Mesendoderm (in vitro differentiated cells): ENCODE data around the gene SLITRK5. TPM values are rescaled to one million over a fixed set of nuclear protein-coding genes. Genes with fewer than 3 reads are reported as not detected.

ENCODE experiments used
- DNase-seq: peaks from one replicate; pipeline ENCODE4 v3.0.0; 2013
- H2AK5ac ChIP-seq: 2 replicates; pipeline ENCODE4 v1.6.1; 2013; ENCODE audit warnings: low read length, inconsistent platforms
- H2BK120ac ChIP-seq: 2 replicates; pipeline ENCODE4 v1.6.1; 2013; ENCODE audit warnings: low read depth, mild to moderate bottlenecking, low read length, moderate library complexity, mixed read lengths
- H2BK15ac ChIP-seq: replicated peaks from 2 replicates; pipeline ENCODE4 v1.6.1; 2013; ENCODE audit warnings: low read depth, mild to moderate bottlenecking, moderate library complexity
- H2BK5ac ChIP-seq: 2 replicates; pipeline ENCODE4 v1.6.1; 2013; ENCODE audit warnings: low read length, inconsistent platforms
- H3K18ac ChIP-seq: 2 replicates; pipeline ENCODE4 v1.6.1; 2013; ENCODE audit warnings: mild to moderate bottlenecking, low read length, mixed read lengths
- H3K23ac ChIP-seq: one replicate; pipeline ENCODE4 v1.6.1; 2013; ENCODE audit warnings: low read length
- H3K27ac ChIP-seq: 2 replicates; pipeline ENCODE4 v1.5.1; 2013; ENCODE audit warnings: low read depth, mild to moderate bottlenecking, inconsistent platforms, low read length, moderate library complexity
- H3K27me3 ChIP-seq: 2 replicates; pipeline ENCODE4 v1.6.1; 2013; ENCODE audit warnings: low read length, control low read depth, mild to moderate bottlenecking, inconsistent platforms; ENCODE audit not compliant: insufficient read depth, poor library complexity
- H3K36me3 ChIP-seq: 2 replicates; pipeline ENCODE4 v1.6.1; 2013; ENCODE audit warnings: low read length, inconsistent platforms; ENCODE audit not compliant: control insufficient read depth, insufficient read depth
- H3K4ac ChIP-seq: one replicate; pipeline ENCODE4 v1.6.1; 2013; ENCODE audit warnings: low read depth, mild to moderate bottlenecking, low read length, moderate library complexity
- H3K4me1 ChIP-seq: 2 replicates; pipeline ENCODE4 v1.6.1; 2013; ENCODE audit warnings: low read depth, low read length, inconsistent platforms; ENCODE audit not compliant: control insufficient read depth
- H3K4me2 ChIP-seq: 2 replicates; pipeline ENCODE4 v1.6.1; 2013; ENCODE audit warnings: low read length
- H3K4me3 ChIP-seq: 2 replicates; pipeline ENCODE4 v1.5.1; 2013; ENCODE audit warnings: mild to moderate bottlenecking, low read length
- H3K56ac ChIP-seq: one replicate; pipeline ENCODE4 v1.6.1; 2013; ENCODE audit warnings: low read length
- H3K79me1 ChIP-seq: 2 replicates; pipeline ENCODE4 v1.6.1; 2013; ENCODE audit warnings: low read length, inconsistent platforms
- H3K79me2 ChIP-seq: 2 replicates; pipeline ENCODE4 v1.6.1; 2013; ENCODE audit warnings: mild to moderate bottlenecking, low read length; ENCODE audit not compliant: control insufficient read depth, insufficient read depth
- H3K9ac ChIP-seq: 2 replicates; pipeline ENCODE4 v1.6.1; 2013; ENCODE audit warnings: low read length, inconsistent platforms
- H4K5ac ChIP-seq: one replicate; pipeline ENCODE4 v1.6.1; 2013; ENCODE audit warnings: low read length
- H4K8ac ChIP-seq: one replicate; pipeline ENCODE4 v1.6.1; 2013; ENCODE audit warnings: low read depth, mild to moderate bottlenecking, control low read depth, low read length, moderate library complexity
- WGBS: extraction: QIAGEN DNeasy Blood & Tissue Kit; methylation state at CpG from one replicate; pipeline ENCODE4 v1.1.7; 2013; ENCODE audit warnings: low lambda C conversion rate, missing lambda C conversion rate; ENCODE audit not compliant: insufficient coverage; ENCODE audit errors: extremely low coverage; 5-methylcytosine and 5-hydroxymethylcytosine counted together
- polyA plus RNA-seq, 2 experiments: library from polyadenylated mRNA; stranded (reverse); fragments of 200-250 nt; gene quantifications; one replicate each; pipeline ENCODE4 v1.2.3, GENCODE V29; 2013

Gene SLITRK5, protein sequence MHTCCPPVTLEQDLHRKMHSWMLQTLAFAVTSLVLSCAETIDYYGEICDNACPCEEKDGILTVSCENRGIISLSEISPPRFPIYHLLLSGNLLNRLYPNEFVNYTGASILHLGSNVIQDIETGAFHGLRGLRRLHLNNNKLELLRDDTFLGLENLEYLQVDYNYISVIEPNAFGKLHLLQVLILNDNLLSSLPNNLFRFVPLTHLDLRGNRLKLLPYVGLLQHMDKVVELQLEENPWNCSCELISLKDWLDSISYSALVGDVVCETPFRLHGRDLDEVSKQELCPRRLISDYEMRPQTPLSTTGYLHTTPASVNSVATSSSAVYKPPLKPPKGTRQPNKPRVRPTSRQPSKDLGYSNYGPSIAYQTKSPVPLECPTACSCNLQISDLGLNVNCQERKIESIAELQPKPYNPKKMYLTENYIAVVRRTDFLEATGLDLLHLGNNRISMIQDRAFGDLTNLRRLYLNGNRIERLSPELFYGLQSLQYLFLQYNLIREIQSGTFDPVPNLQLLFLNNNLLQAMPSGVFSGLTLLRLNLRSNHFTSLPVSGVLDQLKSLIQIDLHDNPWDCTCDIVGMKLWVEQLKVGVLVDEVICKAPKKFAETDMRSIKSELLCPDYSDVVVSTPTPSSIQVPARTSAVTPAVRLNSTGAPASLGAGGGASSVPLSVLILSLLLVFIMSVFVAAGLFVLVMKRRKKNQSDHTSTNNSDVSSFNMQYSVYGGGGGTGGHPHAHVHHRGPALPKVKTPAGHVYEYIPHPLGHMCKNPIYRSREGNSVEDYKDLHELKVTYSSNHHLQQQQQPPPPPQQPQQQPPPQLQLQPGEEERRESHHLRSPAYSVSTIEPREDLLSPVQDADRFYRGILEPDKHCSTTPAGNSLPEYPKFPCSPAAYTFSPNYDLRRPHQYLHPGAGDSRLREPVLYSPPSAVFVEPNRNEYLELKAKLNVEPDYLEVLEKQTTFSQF
- 0.62 TPM for polyA plus RNA-seq (2013, experiment 1 of 2)
- 0.63 TPM for polyA plus RNA-seq (2013, experiment 2 of 2)

DNA sequence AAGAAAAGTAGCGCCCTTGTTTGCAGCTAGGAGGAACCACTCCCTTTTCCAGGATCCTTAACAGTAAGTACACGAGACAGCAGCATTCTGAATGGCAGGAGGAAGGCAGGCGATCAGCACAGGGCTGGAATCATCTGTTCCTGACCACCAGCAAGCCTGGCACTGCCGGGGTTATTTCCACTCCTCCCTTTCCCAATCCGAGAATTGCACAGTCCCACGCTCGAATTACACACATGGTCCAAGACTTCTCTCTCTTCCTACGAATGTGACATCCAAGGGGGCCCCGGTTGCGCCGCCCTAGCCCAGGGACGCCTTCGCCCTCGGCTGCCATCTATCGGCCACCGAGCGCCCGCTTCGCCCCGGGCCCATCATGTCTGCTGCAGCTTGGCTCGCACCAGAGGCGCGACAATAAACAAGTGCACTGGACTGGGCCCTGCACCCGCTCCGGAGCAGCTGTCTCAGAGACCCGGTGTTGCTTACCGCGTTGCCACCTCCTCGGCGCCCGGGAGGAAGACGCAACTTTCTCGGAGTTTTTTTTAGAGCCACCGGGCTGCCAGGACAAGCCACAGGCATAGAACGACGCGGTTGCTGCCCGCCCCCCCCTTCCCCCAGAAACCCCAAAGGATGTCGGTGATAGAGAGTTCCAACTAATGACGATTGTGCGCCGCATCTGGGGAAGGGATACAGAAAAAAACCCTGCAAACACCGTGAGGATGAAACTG, at the start of gene SLITRK5:
Gene SLITRK5, plus strand, starts transcription at position 341 of the 722 bp plus-strand sequence. CDS start 4,018 bp downstream, outside the sequence.
- no peak within 1 kb of the TSS for H4K8ac ChIP-seq
- H3K56ac ChIP-seq: peak within 1 kb of the TSS; percentile 90
- H3K4me3 ChIP-seq: peak within 1 kb of the TSS; percentile 61
- peak; percentile 86 for DNase-seq
- H3K4me2 ChIP-seq: peak within 1 kb of the TSS; percentile 99
- peak within 1 kb of the TSS; percentile 15 for H3K23ac ChIP-seq
- no peak within 1 kb of the TSS for H2BK120ac ChIP-seq
- no peak within 1 kb of the TSS for H4K5ac ChIP-seq
- no CpG with 5 or more reads among the region's 43 CpGs for WGBS
- H3K4ac ChIP-seq: no peak within 1 kb of the TSS
- no peaks in the 10 kb centered on the region for H3K79me1 ChIP-seq
- H2AK5ac ChIP-seq: no peak within 1 kb of the TSS
- H3K79me2 ChIP-seq: no peaks in the 10 kb centered on the region
- H3K18ac ChIP-seq: peak within 1 kb of the TSS; percentile 63
- no peaks in the 10 kb centered on the region for H3K36me3 ChIP-seq
- H3K27ac ChIP-seq: no peak within 1 kb of the TSS
- peaks cover 3% of the 10 kb centered on the region for H3K4me1 ChIP-seq
- H3K27me3 ChIP-seq: peaks cover 25% of the 10 kb centered on the region
- H2BK15ac ChIP-seq: no peak within 1 kb of the TSS
- peak within 1 kb of the TSS; percentile 62 for H3K9ac ChIP-seq
- H2BK5ac ChIP-seq: no peak within 1 kb of the TSS

GRCh38 chr13:87622971-87623370, 48.2 kb upstream of the SLITRK5 start:
- Histone ChIP-seq H3K56ac (no peak overlapping the region), H4K5ac (no peak overlapping the region), H3K36me3 (no peaks in the 10 kb centered on the region), H3K4me2 (no peak overlapping the region), H3K27ac (no peak overlapping the region), H3K9ac (no peak overlapping the region), H3K79me2 (no peaks in the 10 kb centered on the region), H4K8ac (no peak overlapping the region), H2BK15ac (no peak overlapping the region), H3K4me1 (no peaks in the 10 kb centered on the region), H3K4me3 (no peak overlapping the region), H3K18ac (no peak overlapping the region), H3K27me3 (no peaks in the 10 kb centered on the region), H2BK5ac (no peak overlapping the region), H2BK120ac (no peak overlapping the region), H3K4ac (no peak overlapping the region), H3K79me1 (no peaks in the 10 kb centered on the region), H3K23ac (no peak overlapping the region), H2AK5ac (no peak overlapping the region)
- no CpG with 5 or more reads among the region's 1 CpG for WGBS
- no peak for DNase-seq

DNA sequence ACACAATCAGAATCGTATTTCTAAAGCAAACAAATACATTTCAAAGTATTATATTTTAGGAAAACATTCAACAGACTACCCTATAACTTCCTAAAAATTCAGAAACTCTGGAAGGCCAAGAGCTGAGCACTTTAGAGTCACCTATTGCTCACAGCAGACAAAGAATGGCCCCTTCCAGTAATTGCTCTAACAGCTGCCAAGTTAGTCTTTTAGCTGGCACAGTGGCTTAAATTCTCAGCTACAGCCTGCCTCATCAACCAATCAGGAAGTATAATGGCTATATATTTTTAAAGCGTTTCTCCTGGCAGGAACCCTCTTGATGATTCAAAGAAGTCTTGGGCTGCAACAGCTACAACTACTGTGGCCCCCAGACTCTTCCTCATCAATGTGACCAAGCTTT, 14.9 kb upstream of the SLITRK5 start:
- H2BK15ac ChIP-seq: no peak overlapping the region
- H3K9ac ChIP-seq: no peak overlapping the region

DNA sequence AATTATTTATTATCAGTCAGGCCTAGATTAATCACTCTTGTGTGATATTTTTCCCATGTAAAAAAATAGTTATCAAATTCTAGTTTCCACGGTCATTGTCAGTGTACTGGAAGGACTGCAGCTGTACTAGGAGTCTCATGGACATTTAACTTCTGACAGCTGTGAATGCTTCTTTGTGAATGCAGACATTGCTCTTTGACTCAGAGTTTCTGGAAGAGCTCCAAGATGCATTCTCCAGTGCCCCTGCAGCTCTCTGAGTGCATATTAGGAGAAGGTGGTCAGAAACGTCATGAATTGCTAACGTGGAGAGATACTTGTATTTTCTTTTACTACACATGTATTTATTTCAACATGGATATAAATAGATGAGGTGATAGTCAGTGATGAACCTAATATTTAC, 9.7 kb upstream of the SLITRK5 start:
- Histone ChIP-seq H3K36me3 (no peaks in the 10 kb centered on the region), H3K9ac (no peak overlapping the region), H4K5ac (no peak overlapping the region), H4K8ac (no peak overlapping the region), H3K4me3 (no peak overlapping the region), H3K4me1 (no peaks in the 10 kb centered on the region), H3K4me2 (no peak overlapping the region), H3K18ac (no peak overlapping the region), H3K27ac (no peak overlapping the region), H3K79me2 (no peaks in the 10 kb centered on the region), H2AK5ac (no peak overlapping the region), H3K4ac (no peak overlapping the region), H3K56ac (no peak overlapping the region), H2BK15ac (no peak overlapping the region), H3K79me1 (no peaks in the 10 kb centered on the region), H2BK120ac (no peak overlapping the region), H2BK5ac (no peak overlapping the region), H3K27me3 (no peaks in the 10 kb centered on the region), H3K23ac (no peak overlapping the region)
- WGBS: no CpG with 5 or more reads among the region's 3 CpGs
- DNase-seq: no peak

More for the DNA sequence above, 14.9 kb upstream of the SLITRK5 start:
- H2BK5ac ChIP-seq: no peak overlapping the region
- H3K36me3 ChIP-seq: no peaks in the 10 kb centered on the region
- DNase-seq: no peak
- WGBS: no CpG with 5 or more reads among the region's 2 CpGs
- H2AK5ac ChIP-seq: no peak overlapping the region
- H3K56ac ChIP-seq: no peak overlapping the region
- H3K4me2 ChIP-seq: no peak overlapping the region
- no peaks in the 10 kb centered on the region for H3K79me2 ChIP-seq
- H3K4ac ChIP-seq: no peak overlapping the region
- no peak overlapping the region for H3K27ac ChIP-seq
- H2BK120ac ChIP-seq: no peak overlapping the region
- no peaks in the 10 kb centered on the region for H3K79me1 ChIP-seq
- H3K4me1 ChIP-seq: no peaks in the 10 kb centered on the region
- no peak overlapping the region for H3K4me3 ChIP-seq
- H4K8ac ChIP-seq: no peak overlapping the region
- H3K23ac ChIP-seq: no peak overlapping the region
- H3K18ac ChIP-seq: no peak overlapping the region
- H3K27me3 ChIP-seq: no peaks in the 10 kb centered on the region
- H4K5ac ChIP-seq: no peak overlapping the region

GRCh38 chr13:87666831-87667230, 4.3 kb upstream of the SLITRK5 start:
- no peak overlapping the region for H3K4ac ChIP-seq
- no peaks in the 10 kb centered on the region for H3K27me3 ChIP-seq
- no peaks in the 10 kb centered on the region for H3K79me2 ChIP-seq
- H3K23ac ChIP-seq: no peak overlapping the region
- H4K8ac ChIP-seq: no peak overlapping the region
- no peaks in the 10 kb centered on the region for H3K36me3 ChIP-seq
- no peak overlapping the region for H2BK120ac ChIP-seq
- H2BK5ac ChIP-seq: no peak overlapping the region
- no peak overlapping the region for H3K9ac ChIP-seq
- no CpG with 5 or more reads among the region's 1 CpG for WGBS
- no peak overlapping the region for H3K18ac ChIP-seq
- H3K27ac ChIP-seq: no peak overlapping the region
- H3K79me1 ChIP-seq: no peaks in the 10 kb centered on the region
- DNase-seq: no peak
- no peak overlapping the region for H2AK5ac ChIP-seq
- H3K4me2 ChIP-seq: no peak overlapping the region
- no peaks in the 10 kb centered on the region for H3K4me1 ChIP-seq
- H3K56ac ChIP-seq: no peak overlapping the region
- no peak overlapping the region for H2BK15ac ChIP-seq
- H4K5ac ChIP-seq: no peak overlapping the region
- no peak overlapping the region for H3K4me3 ChIP-seq
